ENCODE results near the gene CHAF1A. TPM values are rescaled to one million over a fixed set of nuclear protein-coding genes. Genes with fewer than 3 reads are reported as not detected.
A peak's percentile ranks its signal among the peaks of the same experiment; 100 is the strongest.

The CHAF1A gene
- total and polyA plus RNA-seq, 2 of the 8 experiments (the other 6 are each of a cell fraction or from before 2014, with no cell fraction given): 122 to 147 TPM

- FAIRE-seq: no peak
- Histone ChIP-seq H2AFZ (ENCODE audit: low read length) (no peak overlapping the region), H3K79me2 (ENCODE audit: control insufficient read depth in 1 of 2, insufficient read depth in 2 of 2, low read length in 2 of 2) (peaks cover 14 to 35% of the 10 kb centered on the region in 2 experiments; a peak in 3 of 4 replicates)
These were observed 70.7 kb downstream of the CHAF1A start for GRCh38 chr19:4473011-4473762.

More at GRCh38 chr19:4473011-4473762, 70.7 kb downstream of the CHAF1A start:
- H3K23ac ChIP-seq (ENCODE audit: insufficient read length): no peak overlapping the region
- CTCF ChIA-PET (ENCODE audit: partially characterized antibody): interaction anchor here (2.1 kb wide), 1 partner anchor 19 kb away, joined by 5 read pairs; no protein-coding TSS in a partner anchor
- H3K4me1 ChIP-seq (replicated peaks in 1 of 4; ENCODE audit: control insufficient read depth in 3 of 4, insufficient read depth in 4 of 4, low read length in 3 of 4): peaks cover 0 to 16% (median 11%) of the 10 kb centered on the region in 4 experiments; a peak in 5 of 7 replicates
- no peaks in the 10 kb centered on the region; a peak in 1 of 7 replicates for H3K27me3 ChIP-seq (replicated peaks in 1 of 4; ENCODE audit: control insufficient read depth in 3 of 4, extremely low read depth in 1 of 4, insufficient read depth in 3 of 4, low read length in 3 of 4)
- no peak overlapping the region; the same call in 1 of the 2 replicates for H3K27ac ChIP-seq (ENCODE audit: low read depth, low read length)
- H3K9me3 ChIP-seq (ENCODE audit: insufficient read depth in 2 of 2, low read depth in 1 of 2, low read length in 1 of 2): no peaks in the 10 kb centered on the region
- H4K8ac ChIP-seq (ENCODE audit: extremely low read depth, insufficient read depth, low read length): no peak overlapping the region; the same call in 1 of the 2 replicates
- H4K91ac ChIP-seq (replicated peaks; ENCODE audit: insufficient read length, low read length): no peak overlapping the region
- no peak overlapping the region for H3K56ac ChIP-seq (replicated peaks; ENCODE audit: insufficient read length, low read depth, low read length)
- peaks cover 0 to 14% of the 10 kb centered on the region in 2 experiments for H4K20me1 ChIP-seq (replicated peaks in 1 of 2; ENCODE audit: control insufficient read depth in 1 of 2, insufficient read depth in 2 of 2, low read length in 2 of 2)
- H2BK15ac ChIP-seq (ENCODE audit: low read length): no peak overlapping the region
- no peak overlapping the region for H2BK12ac ChIP-seq (ENCODE audit: low read depth, low read length)
- TF ChIP-seq CTBP2 (IDR thresholded peaks at IDR 0.05; ENCODE audit: borderline replicate concordance, insufficient read depth, insufficient read length, low read length) (no peak), CHD1 (IDR thresholded peaks at IDR 0.05; ENCODE audit: low read depth, low read length) (no peak), RNF2 (IDR thresholded peaks at IDR 0.05; ENCODE audit: borderline replicate concordance, low read depth, low read length, missing control alignments, poor library complexity, severe bottlenecking) (no peak), SIRT6 (IDR thresholded peaks at IDR 0.05; ENCODE audit: low read length) (no peak), EGR1 (IDR thresholded peaks at IDR 0.05; ENCODE audit: borderline replicate concordance, low read depth, low read length) (no peak), RBBP5 (IDR thresholded peaks at IDR 0.05; ENCODE audit: borderline replicate concordance, low read depth, low read length) (no peak), ASH2L (IDR thresholded peaks at IDR 0.05; ENCODE audit: low read length) (no peak)
- no peak overlapping the region for H3K14ac ChIP-seq (ENCODE audit: insufficient read length)
- peak overlapping the region; percentile 69 to 99 (median 74) for H3K4me3 ChIP-seq (ENCODE audit: extremely low read depth in 1 of 4, insufficient read depth in 2 of 4, low read depth in 3 of 4, low read length in 4 of 4)
- peak overlapping the region; percentile 34 to 85 (median 58); a peak in 6 of 7 replicates for H3K9ac ChIP-seq (replicated peaks in 1 of 4; ENCODE audit: extremely low read depth in 1 of 4, low read depth in 3 of 4, low read length in 3 of 4)
- no peak overlapping the region for H2BK120ac ChIP-seq (replicated peaks; ENCODE audit: low read depth, low read length)
- 36% methylated on average over 20 of the region's 25 CpGs; no CpG with 5 or more reads in 1 of the 2 experiments for WGBS, 2 experiments (ENCODE audit: extremely low coverage in 1 of 2, insufficient coverage in 1 of 2, insufficient read length in 1 of 2, insufficient replicate concordance in 2 of 2, low coverage in 1 of 2, low lambda C conversion rate in 2 of 2, missing lambda C conversion rate in 1 of 2)
- no peak overlapping the region for H3K18ac ChIP-seq (ENCODE audit: extremely low read depth, low read length)
- peak overlapping the region; percentile 10 for H4K5ac ChIP-seq (ENCODE audit: insufficient read length, low read depth, low read length)
- POLR2A ChIA-PET (ENCODE audit: partially characterized antibody): interaction anchor here (0.6 to 2.9 kb wide), 11 partner anchors 8 to 296 kb away, joined by 3 to 10 read pairs (median 4); partner anchors contain the start of genes PLIN4 and UBXN6
- peaks cover 22% of the 10 kb centered on the region for H3K23me2 ChIP-seq (ENCODE audit: low read depth, low read length)
- H2BK5ac ChIP-seq (ENCODE audit: low read depth, low read length): no peak overlapping the region
- no peak overlapping the region for H2BK20ac ChIP-seq (ENCODE audit: low read length)
- peak overlapping the region; percentile 81 to 95 for H3K4me2 ChIP-seq (ENCODE audit: insufficient read depth in 1 of 2, low read depth in 2 of 2, low read length in 2 of 2)
- DNase-seq (ENCODE audit: low read depth in 1 of 2, low spot score in 2 of 2): no peak
- peaks cover 14% of the 10 kb centered on the region; the same call in 1 of the 2 replicates for H3K79me1 ChIP-seq (ENCODE audit: low read depth, low read length)
- H3K4ac ChIP-seq (replicated peaks; ENCODE audit: insufficient read length, low read depth, low read length): no peak overlapping the region
- H2AK5ac ChIP-seq (ENCODE audit: low read depth, low read length): no peak overlapping the region; the same call in 1 of the 2 replicates
- H3K36me3 ChIP-seq (ENCODE audit: control insufficient read depth in 2 of 4, insufficient read depth in 4 of 4, low read length in 3 of 4): peaks cover 6 to 21% (median 14%) of the 10 kb centered on the region in 4 experiments; a peak in 7 of 8 replicates
